Measurements from ENCODE around the gene FBXL20. TPM values are rescaled to one million over a fixed set of nuclear protein-coding genes. Genes with fewer than 3 reads are reported as not detected.

Gene FBXL20
- total RNA-seq, 1 experiment from 2014 or later: 9.7 TPM

DNA sequence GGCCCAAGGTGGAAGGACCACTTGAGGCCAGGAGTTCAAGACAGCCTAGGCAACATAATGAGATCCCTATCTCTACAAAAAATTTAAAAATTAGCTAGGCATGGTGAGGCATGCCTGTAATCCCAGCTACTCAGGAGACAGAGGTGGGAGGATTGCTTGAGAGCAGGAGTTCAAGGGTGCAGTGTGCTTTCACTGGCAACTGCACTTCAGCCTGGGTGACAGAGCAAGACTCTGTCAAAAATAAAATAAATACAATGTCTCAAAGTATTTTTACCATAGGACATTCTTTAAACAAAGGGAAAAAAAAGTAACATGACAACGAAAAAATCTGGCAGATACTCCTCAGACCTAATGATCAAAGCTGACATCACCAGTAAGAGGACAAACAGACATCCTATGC is 72.6 kb downstream of the FBXL20 start:
- ATAC-seq: no peak
- Mint-ChIP-seq H3K27me3 (ENCODE audit: low read depth) (peaks cover 4% of the 10 kb centered on the region; the same call in 1 of the 2 replicates), H3K4me1 (no peaks in the 10 kb centered on the region), H3K4me3 (no peak overlapping the region), H3K9me3 (peaks cover 15% of the 10 kb centered on the region), H3K27ac (no peak overlapping the region), H3K36me3 (peaks cover 16% of the 10 kb centered on the region)
- ChIA-PET CTCF (no interaction called here), POLR2A (no interaction called here)
- no peak for DNase-seq (ENCODE audit: low spot score)
- TF ChIP-seq ZNF423 (CRISPR knock-in tag; IDR thresholded peaks at IDR 0.05) (no peak), NFYB (CRISPR knock-in tag; conservative IDR thresholded peaks at IDR 0.05; ENCODE audit: low read depth) (no peak), PRRX2 (CRISPR knock-in tag; IDR thresholded peaks at IDR 0.05) (no peak), ESRRA (CRISPR knock-in tag; IDR thresholded peaks at IDR 0.05; ENCODE audit: borderline replicate concordance) (no peak), ZNF396 (CRISPR knock-in tag; IDR thresholded peaks at IDR 0.05; ENCODE audit: borderline replicate concordance) (no peak), SOX15 (CRISPR knock-in tag; IDR thresholded peaks at IDR 0.05) (no peak), RORB (CRISPR knock-in tag; IDR thresholded peaks at IDR 0.05) (no peak), MXD4 (CRISPR knock-in tag; IDR thresholded peaks at IDR 0.05; ENCODE audit: borderline replicate concordance) (no peak)
- TF ChIP-seq, protein P1, sequence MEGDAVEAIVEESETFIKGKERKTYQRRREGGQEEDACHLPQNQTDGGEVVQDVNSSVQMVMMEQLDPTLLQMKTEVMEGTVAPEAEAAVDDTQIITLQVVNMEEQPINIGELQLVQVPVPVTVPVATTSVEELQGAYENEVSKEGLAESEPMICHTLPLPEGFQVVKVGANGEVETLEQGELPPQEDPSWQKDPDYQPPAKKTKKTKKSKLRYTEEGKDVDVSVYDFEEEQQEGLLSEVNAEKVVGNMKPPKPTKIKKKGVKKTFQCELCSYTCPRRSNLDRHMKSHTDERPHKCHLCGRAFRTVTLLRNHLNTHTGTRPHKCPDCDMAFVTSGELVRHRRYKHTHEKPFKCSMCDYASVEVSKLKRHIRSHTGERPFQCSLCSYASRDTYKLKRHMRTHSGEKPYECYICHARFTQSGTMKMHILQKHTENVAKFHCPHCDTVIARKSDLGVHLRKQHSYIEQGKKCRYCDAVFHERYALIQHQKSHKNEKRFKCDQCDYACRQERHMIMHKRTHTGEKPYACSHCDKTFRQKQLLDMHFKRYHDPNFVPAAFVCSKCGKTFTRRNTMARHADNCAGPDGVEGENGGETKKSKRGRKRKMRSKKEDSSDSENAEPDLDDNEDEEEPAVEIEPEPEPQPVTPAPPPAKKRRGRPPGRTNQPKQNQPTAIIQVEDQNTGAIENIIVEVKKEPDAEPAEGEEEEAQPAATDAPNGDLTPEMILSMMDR (IDR thresholded peaks at IDR 0.05): no peak
- TF ChIP-seq, protein P2, sequence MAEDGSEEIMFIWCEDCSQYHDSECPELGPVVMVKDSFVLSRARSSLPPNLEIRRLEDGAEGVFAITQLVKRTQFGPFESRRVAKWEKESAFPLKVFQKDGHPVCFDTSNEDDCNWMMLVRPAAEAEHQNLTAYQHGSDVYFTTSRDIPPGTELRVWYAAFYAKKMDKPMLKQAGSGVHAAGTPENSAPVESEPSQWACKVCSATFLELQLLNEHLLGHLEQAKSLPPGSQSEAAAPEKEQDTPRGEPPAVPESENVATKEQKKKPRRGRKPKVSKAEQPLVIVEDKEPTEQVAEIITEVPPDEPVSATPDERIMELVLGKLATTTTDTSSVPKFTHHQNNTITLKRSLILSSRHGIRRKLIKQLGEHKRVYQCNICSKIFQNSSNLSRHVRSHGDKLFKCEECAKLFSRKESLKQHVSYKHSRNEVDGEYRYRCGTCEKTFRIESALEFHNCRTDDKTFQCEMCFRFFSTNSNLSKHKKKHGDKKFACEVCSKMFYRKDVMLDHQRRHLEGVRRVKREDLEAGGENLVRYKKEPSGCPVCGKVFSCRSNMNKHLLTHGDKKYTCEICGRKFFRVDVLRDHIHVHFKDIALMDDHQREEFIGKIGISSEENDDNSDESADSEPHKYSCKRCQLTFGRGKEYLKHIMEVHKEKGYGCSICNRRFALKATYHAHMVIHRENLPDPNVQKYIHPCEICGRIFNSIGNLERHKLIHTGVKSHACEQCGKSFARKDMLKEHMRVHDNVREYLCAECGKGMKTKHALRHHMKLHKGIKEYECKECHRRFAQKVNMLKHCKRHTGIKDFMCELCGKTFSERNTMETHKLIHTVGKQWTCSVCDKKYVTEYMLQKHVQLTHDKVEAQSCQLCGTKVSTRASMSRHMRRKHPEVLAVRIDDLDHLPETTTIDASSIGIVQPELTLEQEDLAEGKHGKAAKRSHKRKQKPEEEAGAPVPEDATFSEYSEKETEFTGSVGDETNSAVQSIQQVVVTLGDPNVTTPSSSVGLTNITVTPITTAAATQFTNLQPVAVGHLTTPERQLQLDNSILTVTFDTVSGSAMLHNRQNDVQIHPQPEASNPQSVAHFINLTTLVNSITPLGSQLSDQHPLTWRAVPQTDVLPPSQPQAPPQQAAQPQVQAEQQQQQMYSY (CRISPR knock-in tag; IDR thresholded peaks at IDR 0.05): no peak
- TF ChIP-seq, protein P3, sequence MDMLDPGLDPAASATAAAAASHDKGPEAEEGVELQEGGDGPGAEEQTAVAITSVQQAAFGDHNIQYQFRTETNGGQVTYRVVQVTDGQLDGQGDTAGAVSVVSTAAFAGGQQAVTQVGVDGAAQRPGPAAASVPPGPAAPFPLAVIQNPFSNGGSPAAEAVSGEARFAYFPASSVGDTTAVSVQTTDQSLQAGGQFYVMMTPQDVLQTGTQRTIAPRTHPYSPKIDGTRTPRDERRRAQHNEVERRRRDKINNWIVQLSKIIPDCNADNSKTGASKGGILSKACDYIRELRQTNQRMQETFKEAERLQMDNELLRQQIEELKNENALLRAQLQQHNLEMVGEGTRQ (CRISPR knock-in tag; IDR thresholded peaks at IDR 0.05): no peak
- TF ChIP-seq, protein P4, sequence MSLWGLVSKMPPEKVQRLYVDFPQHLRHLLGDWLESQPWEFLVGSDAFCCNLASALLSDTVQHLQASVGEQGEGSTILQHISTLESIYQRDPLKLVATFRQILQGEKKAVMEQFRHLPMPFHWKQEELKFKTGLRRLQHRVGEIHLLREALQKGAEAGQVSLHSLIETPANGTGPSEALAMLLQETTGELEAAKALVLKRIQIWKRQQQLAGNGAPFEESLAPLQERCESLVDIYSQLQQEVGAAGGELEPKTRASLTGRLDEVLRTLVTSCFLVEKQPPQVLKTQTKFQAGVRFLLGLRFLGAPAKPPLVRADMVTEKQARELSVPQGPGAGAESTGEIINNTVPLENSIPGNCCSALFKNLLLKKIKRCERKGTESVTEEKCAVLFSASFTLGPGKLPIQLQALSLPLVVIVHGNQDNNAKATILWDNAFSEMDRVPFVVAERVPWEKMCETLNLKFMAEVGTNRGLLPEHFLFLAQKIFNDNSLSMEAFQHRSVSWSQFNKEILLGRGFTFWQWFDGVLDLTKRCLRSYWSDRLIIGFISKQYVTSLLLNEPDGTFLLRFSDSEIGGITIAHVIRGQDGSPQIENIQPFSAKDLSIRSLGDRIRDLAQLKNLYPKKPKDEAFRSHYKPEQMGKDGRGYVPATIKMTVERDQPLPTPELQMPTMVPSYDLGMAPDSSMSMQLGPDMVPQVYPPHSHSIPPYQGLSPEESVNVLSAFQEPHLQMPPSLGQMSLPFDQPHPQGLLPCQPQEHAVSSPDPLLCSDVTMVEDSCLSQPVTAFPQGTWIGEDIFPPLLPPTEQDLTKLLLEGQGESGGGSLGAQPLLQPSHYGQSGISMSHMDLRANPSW (CRISPR knock-in tag; conservative IDR thresholded peaks at IDR 0.05; ENCODE audit: low read depth): no peak
- TF ChIP-seq, protein P5, sequence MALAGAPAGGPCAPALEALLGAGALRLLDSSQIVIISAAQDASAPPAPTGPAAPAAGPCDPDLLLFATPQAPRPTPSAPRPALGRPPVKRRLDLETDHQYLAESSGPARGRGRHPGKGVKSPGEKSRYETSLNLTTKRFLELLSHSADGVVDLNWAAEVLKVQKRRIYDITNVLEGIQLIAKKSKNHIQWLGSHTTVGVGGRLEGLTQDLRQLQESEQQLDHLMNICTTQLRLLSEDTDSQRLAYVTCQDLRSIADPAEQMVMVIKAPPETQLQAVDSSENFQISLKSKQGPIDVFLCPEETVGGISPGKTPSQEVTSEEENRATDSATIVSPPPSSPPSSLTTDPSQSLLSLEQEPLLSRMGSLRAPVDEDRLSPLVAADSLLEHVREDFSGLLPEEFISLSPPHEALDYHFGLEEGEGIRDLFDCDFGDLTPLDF (CRISPR knock-in tag; IDR thresholded peaks at IDR 0.05): no peak
- TF ChIP-seq, protein P6, sequence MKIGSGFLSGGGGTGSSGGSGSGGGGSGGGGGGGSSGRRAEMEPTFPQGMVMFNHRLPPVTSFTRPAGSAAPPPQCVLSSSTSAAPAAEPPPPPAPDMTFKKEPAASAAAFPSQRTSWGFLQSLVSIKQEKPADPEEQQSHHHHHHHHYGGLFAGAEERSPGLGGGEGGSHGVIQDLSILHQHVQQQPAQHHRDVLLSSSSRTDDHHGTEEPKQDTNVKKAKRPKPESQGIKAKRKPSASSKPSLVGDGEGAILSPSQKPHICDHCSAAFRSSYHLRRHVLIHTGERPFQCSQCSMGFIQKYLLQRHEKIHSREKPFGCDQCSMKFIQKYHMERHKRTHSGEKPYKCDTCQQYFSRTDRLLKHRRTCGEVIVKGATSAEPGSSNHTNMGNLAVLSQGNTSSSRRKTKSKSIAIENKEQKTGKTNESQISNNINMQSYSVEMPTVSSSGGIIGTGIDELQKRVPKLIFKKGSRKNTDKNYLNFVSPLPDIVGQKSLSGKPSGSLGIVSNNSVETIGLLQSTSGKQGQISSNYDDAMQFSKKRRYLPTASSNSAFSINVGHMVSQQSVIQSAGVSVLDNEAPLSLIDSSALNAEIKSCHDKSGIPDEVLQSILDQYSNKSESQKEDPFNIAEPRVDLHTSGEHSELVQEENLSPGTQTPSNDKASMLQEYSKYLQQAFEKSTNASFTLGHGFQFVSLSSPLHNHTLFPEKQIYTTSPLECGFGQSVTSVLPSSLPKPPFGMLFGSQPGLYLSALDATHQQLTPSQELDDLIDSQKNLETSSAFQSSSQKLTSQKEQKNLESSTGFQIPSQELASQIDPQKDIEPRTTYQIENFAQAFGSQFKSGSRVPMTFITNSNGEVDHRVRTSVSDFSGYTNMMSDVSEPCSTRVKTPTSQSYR (CRISPR knock-in tag; IDR thresholded peaks at IDR 0.05): no peak
- TF ChIP-seq, protein P7, sequence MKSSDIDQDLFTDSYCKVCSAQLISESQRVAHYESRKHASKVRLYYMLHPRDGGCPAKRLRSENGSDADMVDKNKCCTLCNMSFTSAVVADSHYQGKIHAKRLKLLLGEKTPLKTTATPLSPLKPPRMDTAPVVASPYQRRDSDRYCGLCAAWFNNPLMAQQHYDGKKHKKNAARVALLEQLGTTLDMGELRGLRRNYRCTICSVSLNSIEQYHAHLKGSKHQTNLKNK (CRISPR knock-in tag; IDR thresholded peaks at IDR 0.05): no peak
- TF ChIP-seq, protein P8, sequence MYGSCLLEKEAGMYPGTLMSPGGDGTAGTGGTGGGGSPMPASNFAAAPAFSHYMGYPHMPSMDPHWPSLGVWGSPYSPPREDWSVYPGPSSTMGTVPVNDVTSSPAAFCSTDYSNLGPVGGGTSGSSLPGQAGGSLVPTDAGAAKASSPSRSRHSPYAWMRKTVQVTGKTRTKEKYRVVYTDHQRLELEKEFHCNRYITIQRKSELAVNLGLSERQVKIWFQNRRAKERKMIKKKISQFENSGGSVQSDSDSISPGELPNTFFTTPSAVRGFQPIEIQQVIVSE (CRISPR knock-in tag; IDR thresholded peaks at IDR 0.05; ENCODE audit: borderline replicate concordance): no peak
- TF ChIP-seq, protein P9, sequence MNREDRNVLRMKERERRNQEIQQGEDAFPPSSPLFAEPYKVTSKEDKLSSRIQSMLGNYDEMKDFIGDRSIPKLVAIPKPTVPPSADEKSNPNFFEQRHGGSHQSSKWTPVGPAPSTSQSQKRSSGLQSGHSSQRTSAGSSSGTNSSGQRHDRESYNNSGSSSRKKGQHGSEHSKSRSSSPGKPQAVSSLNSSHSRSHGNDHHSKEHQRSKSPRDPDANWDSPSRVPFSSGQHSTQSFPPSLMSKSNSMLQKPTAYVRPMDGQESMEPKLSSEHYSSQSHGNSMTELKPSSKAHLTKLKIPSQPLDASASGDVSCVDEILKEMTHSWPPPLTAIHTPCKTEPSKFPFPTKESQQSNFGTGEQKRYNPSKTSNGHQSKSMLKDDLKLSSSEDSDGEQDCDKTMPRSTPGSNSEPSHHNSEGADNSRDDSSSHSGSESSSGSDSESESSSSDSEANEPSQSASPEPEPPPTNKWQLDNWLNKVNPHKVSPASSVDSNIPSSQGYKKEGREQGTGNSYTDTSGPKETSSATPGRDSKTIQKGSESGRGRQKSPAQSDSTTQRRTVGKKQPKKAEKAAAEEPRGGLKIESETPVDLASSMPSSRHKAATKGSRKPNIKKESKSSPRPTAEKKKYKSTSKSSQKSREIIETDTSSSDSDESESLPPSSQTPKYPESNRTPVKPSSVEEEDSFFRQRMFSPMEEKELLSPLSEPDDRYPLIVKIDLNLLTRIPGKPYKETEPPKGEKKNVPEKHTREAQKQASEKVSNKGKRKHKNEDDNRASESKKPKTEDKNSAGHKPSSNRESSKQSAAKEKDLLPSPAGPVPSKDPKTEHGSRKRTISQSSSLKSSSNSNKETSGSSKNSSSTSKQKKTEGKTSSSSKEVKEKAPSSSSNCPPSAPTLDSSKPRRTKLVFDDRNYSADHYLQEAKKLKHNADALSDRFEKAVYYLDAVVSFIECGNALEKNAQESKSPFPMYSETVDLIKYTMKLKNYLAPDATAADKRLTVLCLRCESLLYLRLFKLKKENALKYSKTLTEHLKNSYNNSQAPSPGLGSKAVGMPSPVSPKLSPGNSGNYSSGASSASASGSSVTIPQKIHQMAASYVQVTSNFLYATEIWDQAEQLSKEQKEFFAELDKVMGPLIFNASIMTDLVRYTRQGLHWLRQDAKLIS (CRISPR knock-in tag; IDR thresholded peaks at IDR 0.05; ENCODE audit: borderline replicate concordance): no peak

Measured in WTC11 (cell line).